Activated naive CD4-positive, alpha-beta T cell treated with Interleukin-2 at 50 U/mL for 16 hours (primary cell): Measurements from ENCODE around the gene CSRNP3.

ENCODE experiments used
- DNase-seq: peaks from one replicate; pipeline ENCODE4 v3.0.0-alpha.2; 2020

Gene CSRNP3

GRCh38 chr2:165593081-165593480 is 123.6 kb downstream of the CSRNP3 start:
- DNase-seq = no peak

- DNase-seq = no peak
Observed at GRCh38 chr2:165594231-165594934, 124.9 kb downstream of the CSRNP3 start.

- no peak for DNase-seq
Observed at GRCh38 chr2:165594935-165595255, 125.4 kb downstream of the CSRNP3 start.

- DNase-seq = no peak
Observed at GRCh38 chr2:165596788-165597187, 127.3 kb downstream of the CSRNP3 start.

GRCh38 chr2:165601065-165601830 is 131.8 kb downstream of the CSRNP3 start:
- no peak for DNase-seq

- no peak for DNase-seq
Observed at GRCh38 chr2:165601928-165602521, 132.5 kb downstream of the CSRNP3 start.

- DNase-seq = no peak
Observed at GRCh38 chr2:165609672-165610071, 140.2 kb downstream of the CSRNP3 start.

GRCh38 chr2:165610591-165611029 is 141.1 kb downstream of the CSRNP3 start:
- DNase-seq = no peak

- DNase-seq = no peak
Observed at GRCh38 chr2:165617741-165618481, 148.4 kb downstream of the CSRNP3 start.

- no peak for DNase-seq
Observed at GRCh38 chr2:165618806-165619205, 149.3 kb downstream of the CSRNP3 start.

- DNase-seq = no peak
Observed at GRCh38 chr2:165621086-165621560, 151.6 kb downstream of the CSRNP3 start.

- DNase-seq = no peak
Observed at GRCh38 chr2:165623161-165623560, 153.7 kb downstream of the CSRNP3 start.

GRCh38 chr2:165623783-165624469 is 154.4 kb downstream of the CSRNP3 start:
- DNase-seq = no peak

GRCh38 chr2:165624470-165624800 is 154.9 kb downstream of the CSRNP3 start:
- DNase-seq = no peak

- no peak for DNase-seq
Observed at GRCh38 chr2:165627470-165627869, 158.0 kb downstream of the CSRNP3 start.

- DNase-seq = no peak
Observed at GRCh38 chr2:165629776-165630175, 160.3 kb downstream of the CSRNP3 start.

- no peak for DNase-seq
Observed at GRCh38 chr2:165630236-165630635, 160.7 kb downstream of the CSRNP3 start.

- no peak for DNase-seq
Observed at GRCh38 chr2:165631089-165631488, 161.6 kb downstream of the CSRNP3 start.

GRCh38 chr2:165632594-165632993 is 163.1 kb downstream of the CSRNP3 start:
- DNase-seq = no peak

GRCh38 chr2:165633431-165633830 is 163.9 kb downstream of the CSRNP3 start:
- DNase-seq = no peak

GRCh38 chr2:165634282-165634681 is 164.8 kb downstream of the CSRNP3 start:
- no peak for DNase-seq

GRCh38 chr2:165634855-165635254 is 165.4 kb downstream of the CSRNP3 start:
- no peak for DNase-seq

GRCh38 chr2:165635532-165635931 is 166.0 kb downstream of the CSRNP3 start:
- DNase-seq = no peak
